ENCODE measurements around the gene CWC27. TPM values are rescaled to one million over a fixed set of nuclear protein-coding genes. Genes with fewer than 3 reads are reported as not detected.

CWC27 gene
- total and polyA plus RNA-seq, 9 of the 15 experiments (the other 6 are each of a cell fraction or from before 2014, with no cell fraction given) = 19.7 to 49.3 (median 38.3) TPM

DNA sequence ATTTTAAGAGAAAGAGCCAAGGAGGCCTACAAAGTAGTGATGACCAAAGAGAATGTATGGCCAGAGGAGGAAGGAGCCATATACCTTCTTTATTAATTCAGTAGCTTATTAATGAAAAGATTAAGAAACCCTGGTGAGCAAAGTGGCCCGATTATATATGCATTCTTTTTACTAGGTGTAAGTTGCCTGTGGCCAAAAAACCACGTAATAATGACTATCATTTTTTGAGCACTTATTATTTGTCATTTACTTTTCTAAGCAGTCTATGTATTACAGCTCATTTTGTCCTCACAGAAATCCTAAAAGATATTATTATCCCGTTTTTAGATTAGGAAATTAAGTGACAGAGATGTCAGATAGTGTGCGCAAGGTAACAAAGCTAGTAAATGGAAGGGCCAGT, 3.0 kb downstream of the CWC27 start:
- Histone ChIP-seq H3K9me3 (replicated peaks; ENCODE audit: control insufficient read depth, insufficient read depth, low read depth, low read length) (no peaks in the 10 kb centered on the region), H3K36me3 (ENCODE audit: control insufficient read depth, insufficient read depth, low read length) (peaks cover 21% of the 10 kb centered on the region), H3K9me1 (ENCODE audit: control insufficient read depth, insufficient read depth, low read length) (no peaks in the 10 kb centered on the region), H3K4me2 (ENCODE audit: insufficient read depth, low read length) (no peak overlapping the region), H3K27ac (ENCODE audit: extremely low read depth, low read depth, low read length) (no peak overlapping the region), H3K27me3 (ENCODE audit: control insufficient read depth in 2 of 2, insufficient read depth in 2 of 2, low read length in 2 of 2) (no peaks in the 10 kb centered on the region), H3K4me1 (replicated peaks in 1 of 2; ENCODE audit: control insufficient read depth in 2 of 2, insufficient read depth in 2 of 2, low read length in 2 of 2) (peaks cover 0 to 5% of the 10 kb centered on the region in 2 experiments; a peak in 3 of 5 replicates), H4K20me1 (replicated peaks; ENCODE audit: control insufficient read depth, insufficient read depth, low read length) (no peaks in the 10 kb centered on the region), H2AFZ (ENCODE audit: low read depth, low read length) (no peak overlapping the region), H3K9ac (ENCODE audit: insufficient read depth in 1 of 2, low read depth in 2 of 2, low read length in 2 of 2) (no peak overlapping the region), H3K79me2 (ENCODE audit: control insufficient read depth, insufficient read depth, low read length) (peaks cover 59% of the 10 kb centered on the region), H3K4me3 (no peak overlapping the region)
- CTCF ChIA-PET (ENCODE audit: low intra/inter-chr PET ratio) = no interaction called here
- no peak for TF ChIP-seq HIVEP1 (CRISPR knock-in tag; IDR thresholded peaks at IDR 0.05)
- TF ChIP-seq ZNF644 (tag; IDR thresholded peaks at IDR 0.05; ENCODE audit: low read depth) = no peak
- ATAC-seq (no peak), DNase-seq (ENCODE audit: extremely low read depth in 1 of 4, low spot score in 3 of 4) (no peak), FAIRE-seq (no peak)
- intact Hi-C loops (cut with micrococcal nuclease) (no loop called here), in situ Hi-C loops (cut with MboI) (no loop called here)
- POLR2A ChIA-PET = interaction anchor here (0.6 kb wide), 1 partner anchor 1478 kb away, joined by 3 read pairs; no protein-coding TSS in a partner anchor
- WGBS (ENCODE audit: insufficient coverage, low coverage, missing lambda C conversion rate) = 52% methylated on average over 4 of the region's 4 CpGs
- no TSS peak for BruUV-seq (replicated peaks)

DNA sequence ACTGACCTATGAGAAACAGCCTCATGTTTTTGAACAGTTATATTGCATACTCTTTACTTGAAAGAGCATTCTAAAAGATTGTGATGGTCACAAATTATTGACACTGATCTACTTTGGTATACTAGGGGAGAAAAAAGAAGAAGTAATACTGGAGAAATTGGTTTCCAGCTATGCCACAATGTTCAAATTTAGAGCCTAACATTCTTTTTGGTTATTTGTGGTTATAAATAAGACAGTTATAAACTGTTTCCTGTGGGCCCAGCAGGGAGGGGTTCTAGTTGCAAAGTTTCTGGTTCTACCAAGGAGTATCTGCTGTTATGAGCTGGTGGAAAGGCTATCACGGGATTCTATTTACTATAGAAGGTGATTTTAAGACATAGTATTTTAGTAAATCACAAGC, 4.8 kb downstream of the CWC27 start:
- H3K79me2 ChIP-seq (ENCODE audit: control insufficient read depth, insufficient read depth, low read length) = peaks cover 41% of the 10 kb centered on the region
- no peak for ATAC-seq

More for the DNA sequence above, 4.8 kb downstream of the CWC27 start:
- H3K9ac ChIP-seq (ENCODE audit: insufficient read depth in 1 of 2, low read depth in 2 of 2, low read length in 2 of 2) = no peak overlapping the region
- no peaks in the 10 kb centered on the region for H3K9me3 ChIP-seq (replicated peaks; ENCODE audit: control insufficient read depth, insufficient read depth, low read depth, low read length)
- peaks cover 16% of the 10 kb centered on the region for H3K36me3 ChIP-seq (ENCODE audit: control insufficient read depth, insufficient read depth, low read length)
- no TSS peak for BruUV-seq (replicated peaks)
- H3K4me1 ChIP-seq (replicated peaks in 1 of 2; ENCODE audit: control insufficient read depth in 2 of 2, insufficient read depth in 2 of 2, low read length in 2 of 2) = no peaks in the 10 kb centered on the region; a peak in 1 of 5 replicates
- no peaks in the 10 kb centered on the region for H3K9me1 ChIP-seq (ENCODE audit: control insufficient read depth, insufficient read depth, low read length)
- intact Hi-C loops (cut with micrococcal nuclease) (no loop called here), in situ Hi-C loops (cut with MboI) (no loop called here)
- no peaks in the 10 kb centered on the region for H3K27me3 ChIP-seq (ENCODE audit: control insufficient read depth in 2 of 2, insufficient read depth in 2 of 2, low read length in 2 of 2)
- H3K27ac ChIP-seq (ENCODE audit: extremely low read depth, low read depth, low read length) = no peak overlapping the region
- H2AFZ ChIP-seq (ENCODE audit: low read depth, low read length) = no peak overlapping the region
- H3K4me2 ChIP-seq (ENCODE audit: insufficient read depth, low read length) = no peak overlapping the region
- CTCF ChIA-PET (ENCODE audit: low intra/inter-chr PET ratio) = no interaction called here
- no peak overlapping the region for H3K4me3 ChIP-seq
- FAIRE-seq (no peak), DNase-seq (ENCODE audit: extremely low read depth in 1 of 4, low spot score in 3 of 4) (no peak)
- 62% methylated on average over 1 of the region's 1 CpG for WGBS (ENCODE audit: insufficient coverage, low coverage, missing lambda C conversion rate)
- POLR2A ChIA-PET = no interaction called here
- H4K20me1 ChIP-seq (replicated peaks; ENCODE audit: control insufficient read depth, insufficient read depth, low read length) = no peaks in the 10 kb centered on the region
- TF ChIP-seq, protein P1, sequence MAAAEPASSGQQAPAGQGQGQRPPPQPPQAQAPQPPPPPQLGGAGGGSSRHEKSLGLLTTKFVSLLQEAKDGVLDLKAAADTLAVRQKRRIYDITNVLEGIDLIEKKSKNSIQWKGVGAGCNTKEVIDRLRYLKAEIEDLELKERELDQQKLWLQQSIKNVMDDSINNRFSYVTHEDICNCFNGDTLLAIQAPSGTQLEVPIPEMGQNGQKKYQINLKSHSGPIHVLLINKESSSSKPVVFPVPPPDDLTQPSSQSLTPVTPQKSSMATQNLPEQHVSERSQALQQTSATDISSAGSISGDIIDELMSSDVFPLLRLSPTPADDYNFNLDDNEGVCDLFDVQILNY (CRISPR knock-in tag; IDR thresholded peaks at IDR 0.05) = no peak
- no peak for TF ChIP-seq STAT5A (IDR thresholded peaks at IDR 0.05; ENCODE audit: borderline replicate concordance, low read length)

Measured in K562 (cell line).